GM04504 (cell line): ENCODE results near the gene SARDH.
"Not testable (repeated sequence)": the region's sequence is repeated elsewhere in the genome, so short reads cannot be mapped to it uniquely, and the experiment has no call there.

ENCODE experiments used
- DNase-seq: peaks from one replicate; pipeline ENCODE4 v3.0.0-alpha.2; 2012; ENCODE audit warnings: low read depth

SARDH gene

DNA sequence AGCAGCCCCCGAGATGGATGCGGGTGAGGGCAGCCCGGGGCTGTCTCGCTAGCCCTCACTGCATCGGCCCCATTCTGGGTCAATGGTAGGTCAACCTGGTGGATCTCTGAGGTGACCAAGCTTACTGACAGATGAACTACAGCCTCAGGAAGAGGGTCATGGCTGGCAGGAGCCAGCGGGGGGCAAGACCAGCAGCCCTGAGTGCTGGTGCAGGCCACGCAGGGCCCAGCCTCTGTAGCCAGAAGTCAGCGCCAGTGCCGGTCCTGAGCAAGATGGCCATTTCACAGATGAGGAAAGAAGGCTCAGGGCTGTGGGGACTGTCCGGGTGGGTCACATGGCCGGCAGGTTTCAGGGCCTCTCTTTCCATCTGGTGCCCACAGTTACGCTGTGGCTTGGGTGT lies 107.0 kb downstream of the SARDH start:
- DNase-seq, result no peak

DNA sequence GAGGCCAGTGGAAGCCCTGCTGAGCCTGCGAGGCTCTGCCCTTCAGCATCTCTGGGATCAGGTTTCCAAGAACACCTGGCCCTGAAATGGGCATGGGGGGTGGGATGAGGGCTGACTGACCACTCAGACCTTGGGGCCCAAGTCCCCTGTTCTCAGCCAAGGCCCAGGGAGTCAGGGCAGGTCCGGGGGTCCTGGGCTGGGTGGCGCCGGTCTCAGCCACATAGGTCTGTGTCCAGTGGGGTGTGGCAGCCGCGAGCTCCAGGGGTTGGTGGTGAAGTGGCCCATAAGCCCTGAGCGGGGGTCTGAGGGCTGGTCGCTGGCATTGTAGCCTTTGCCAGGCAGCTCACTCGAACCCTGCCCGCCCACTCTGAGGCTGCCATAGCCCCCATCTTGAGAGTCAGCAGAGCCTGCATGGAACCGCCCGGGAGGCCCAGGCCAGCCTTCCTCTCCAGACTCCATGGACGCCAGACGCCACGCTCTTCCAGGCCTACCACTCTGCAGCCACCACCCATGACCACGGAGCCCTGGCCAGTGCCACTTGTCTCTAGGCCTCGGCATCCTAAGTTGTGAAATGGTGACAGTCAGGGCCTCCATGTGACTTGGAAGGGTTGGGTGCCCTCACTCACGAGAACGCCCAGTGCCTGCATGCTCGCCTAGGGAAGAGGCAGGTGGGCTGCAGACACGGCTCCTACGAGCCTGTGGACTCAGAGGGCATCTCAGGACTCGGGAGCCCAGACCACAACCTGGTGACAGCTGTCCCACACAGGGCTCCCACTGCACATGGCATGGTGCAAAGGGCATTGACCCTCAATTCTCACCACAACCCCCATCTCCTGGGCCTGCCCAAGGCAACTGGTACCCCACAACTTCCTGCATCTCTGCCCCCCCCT lies 108.7 kb downstream of the SARDH start:
- no peak for DNase-seq

DNA sequence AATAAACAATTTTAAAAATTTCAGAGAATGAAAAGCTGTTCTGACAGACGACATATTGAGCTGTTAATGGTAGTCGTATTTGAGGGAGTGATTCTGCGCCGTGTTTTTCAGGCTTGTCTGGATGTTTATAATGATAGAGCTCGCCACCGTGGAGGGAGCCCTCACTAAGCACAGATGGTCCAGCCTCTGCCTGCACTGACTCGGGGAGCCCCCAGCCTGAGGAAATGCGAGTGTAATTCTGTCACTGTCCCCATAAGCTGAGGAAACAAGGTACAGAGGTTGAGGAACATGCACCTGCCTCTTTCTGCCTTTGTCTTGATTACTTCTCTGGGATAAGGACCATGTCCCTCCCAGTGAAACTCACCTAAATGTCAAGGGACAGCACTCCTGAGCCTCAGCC lies 109.4 kb downstream of the SARDH start:
- DNase-seq, result no peak

- DNase-seq, result no peak
Observed at GRCh38 chr9:133627341-133627740, 110.8 kb downstream of the SARDH start.

DNA sequence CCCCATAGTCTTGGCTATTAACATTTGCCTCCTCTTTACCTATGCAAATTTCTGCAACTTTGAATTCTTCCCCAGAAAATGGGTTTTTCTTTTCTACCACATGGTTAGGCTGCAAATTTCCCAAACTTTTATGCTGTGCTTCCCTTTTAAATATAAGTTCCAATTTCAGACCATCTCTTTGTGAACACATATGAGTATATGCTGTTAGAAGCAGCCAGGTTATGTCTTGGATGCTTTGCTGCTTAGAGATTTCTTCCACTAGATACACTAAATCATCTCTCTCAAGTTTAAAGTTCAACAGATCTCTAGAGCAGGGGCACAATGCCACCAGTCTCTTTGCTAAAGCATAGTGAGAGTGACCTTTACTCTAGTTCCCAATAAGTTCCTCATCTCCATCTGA lies 112.1 kb downstream of the SARDH start:
- DNase-seq, result not testable (repeated sequence)

GRCh38 chr9:133622555-133622954 lies 115.6 kb downstream of the SARDH start:
- no peak for DNase-seq

DNA sequence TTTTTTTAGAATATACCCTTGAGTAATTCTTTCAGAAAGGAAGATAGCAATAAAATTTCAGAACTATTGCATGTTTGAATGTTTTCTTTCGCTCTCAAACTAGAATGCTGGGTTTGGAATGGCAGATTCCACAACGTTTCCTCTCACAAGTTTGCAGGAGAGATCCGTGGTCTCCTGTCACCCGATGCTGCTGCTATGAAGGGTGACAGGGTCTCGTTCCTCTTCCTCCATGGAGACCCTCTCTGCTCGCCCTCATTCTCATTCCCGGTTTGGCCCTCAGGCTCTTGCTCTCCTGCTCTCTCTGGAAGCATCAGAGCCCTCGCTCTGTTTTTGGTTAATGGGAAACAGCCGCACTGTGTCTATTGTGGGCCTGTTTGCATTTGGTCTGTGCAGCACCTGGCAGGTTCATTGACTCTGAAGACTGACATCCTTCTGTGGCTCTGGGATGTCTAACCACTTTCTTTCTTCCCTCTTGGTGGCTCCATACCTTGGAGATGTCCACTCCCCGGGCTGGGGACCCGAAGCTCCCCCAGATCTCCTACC lies 116.4 kb downstream of the SARDH start:
- DNase-seq, result no peak

- DNase-seq, result no peak
Observed at GRCh38 chr9:133619791-133620190, 118.4 kb downstream of the SARDH start.

- DNase-seq, result no peak
Observed at GRCh38 chr9:133618726-133619125, 119.4 kb downstream of the SARDH start.

GRCh38 chr9:133616643-133617405 lies 121.3 kb downstream of the SARDH start:
- DNase-seq, result no peak

DNA sequence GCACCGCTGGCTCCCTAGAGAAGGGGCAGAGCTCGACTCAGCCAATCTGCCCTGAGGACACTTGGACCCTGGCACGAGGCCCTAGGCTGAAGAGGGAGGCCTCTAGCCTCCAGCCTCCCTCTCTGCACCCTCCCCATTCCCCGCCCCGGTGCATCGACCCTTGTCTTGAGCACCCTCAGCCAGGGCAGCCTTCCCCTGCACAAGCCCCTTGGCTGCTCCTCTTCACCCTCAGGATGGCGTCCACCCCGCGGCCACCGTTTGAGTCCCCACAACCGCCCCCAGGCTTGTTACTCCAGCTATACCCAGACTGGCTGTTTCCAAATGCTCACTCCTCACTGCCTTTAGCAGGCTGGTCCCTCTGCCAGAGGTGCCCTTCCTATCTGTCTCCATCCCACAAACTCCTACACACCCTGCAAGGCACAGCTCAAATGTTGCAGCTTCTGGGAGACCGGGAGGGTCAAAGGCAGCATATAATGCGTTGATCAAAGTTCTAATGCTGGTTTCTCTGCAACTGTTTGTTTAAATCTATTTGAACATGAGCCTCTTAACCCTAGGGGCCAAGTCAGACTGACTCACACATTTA lies 122.5 kb downstream of the SARDH start:
- no peak for DNase-seq

DNA sequence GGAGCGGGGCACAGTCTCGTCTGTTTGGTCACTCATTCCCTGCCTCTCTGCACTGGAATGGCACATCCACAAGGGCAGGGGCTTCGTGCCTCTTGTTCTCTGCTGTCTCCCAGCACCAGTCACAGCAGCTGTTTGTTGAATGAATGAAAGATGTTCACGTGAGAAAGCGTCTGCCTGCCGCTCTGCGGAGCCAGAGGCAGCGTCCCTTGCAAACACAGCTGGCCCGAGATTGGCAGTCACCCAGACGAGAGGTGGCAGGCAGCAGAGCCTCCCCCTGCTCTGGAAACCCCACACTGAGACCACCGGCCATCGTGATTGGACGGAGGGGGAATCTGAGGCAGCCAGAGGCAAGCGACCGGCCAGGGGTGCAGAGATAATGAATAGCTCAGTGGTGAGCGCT lies 123.0 kb downstream of the SARDH start:
- DNase-seq, result no peak

DNA sequence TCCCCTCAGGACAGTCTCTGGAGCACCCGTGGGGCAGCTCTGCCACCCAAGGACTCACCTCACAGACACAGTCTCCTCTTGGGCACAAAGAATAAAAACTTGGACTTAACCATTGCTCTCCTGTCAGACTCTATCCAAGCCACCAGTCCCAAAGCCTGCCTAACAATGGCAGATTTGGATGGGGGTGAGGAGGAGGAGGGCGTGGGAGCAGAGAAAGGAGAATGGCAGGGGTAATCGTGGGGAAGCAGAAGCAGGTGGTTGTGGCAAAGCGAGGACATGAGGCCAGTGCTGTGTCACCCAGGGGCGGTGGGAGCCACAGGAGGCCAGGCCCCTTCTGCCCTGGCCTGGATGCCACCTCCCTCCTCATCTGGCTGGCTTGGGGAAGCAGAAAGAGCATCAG lies 123.5 kb downstream of the SARDH start:
- DNase-seq, result no peak

- no peak for DNase-seq
Observed at GRCh38 chr9:133614056-133614455, 124.1 kb downstream of the SARDH start.
